ENCODE data around the gene FGA.

DNA sequence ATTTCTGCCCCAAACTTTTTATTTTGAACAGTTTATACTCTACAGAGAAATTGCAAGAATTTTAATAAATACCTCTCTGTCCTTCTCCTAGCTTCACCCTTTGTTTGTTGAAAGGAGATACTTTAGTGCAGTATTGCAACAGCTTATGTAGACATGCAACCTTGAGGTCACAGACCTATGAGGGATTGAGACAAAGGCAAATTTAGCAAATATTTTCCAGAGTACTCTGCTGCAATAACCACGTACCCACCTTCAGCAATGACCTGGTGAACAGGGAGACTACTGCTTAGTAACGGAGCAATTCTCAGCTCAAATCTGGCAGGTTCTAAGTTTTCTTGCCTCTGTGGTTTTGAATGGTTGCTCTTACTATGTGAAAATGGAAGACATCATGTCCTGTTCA is 13.2 kb downstream of the FGA start:
- TF ChIP-seq EZH2 (IDR thresholded peaks at IDR 0.05; ENCODE audit: low read length): no peak
- TF ChIP-seq, protein P1, sequence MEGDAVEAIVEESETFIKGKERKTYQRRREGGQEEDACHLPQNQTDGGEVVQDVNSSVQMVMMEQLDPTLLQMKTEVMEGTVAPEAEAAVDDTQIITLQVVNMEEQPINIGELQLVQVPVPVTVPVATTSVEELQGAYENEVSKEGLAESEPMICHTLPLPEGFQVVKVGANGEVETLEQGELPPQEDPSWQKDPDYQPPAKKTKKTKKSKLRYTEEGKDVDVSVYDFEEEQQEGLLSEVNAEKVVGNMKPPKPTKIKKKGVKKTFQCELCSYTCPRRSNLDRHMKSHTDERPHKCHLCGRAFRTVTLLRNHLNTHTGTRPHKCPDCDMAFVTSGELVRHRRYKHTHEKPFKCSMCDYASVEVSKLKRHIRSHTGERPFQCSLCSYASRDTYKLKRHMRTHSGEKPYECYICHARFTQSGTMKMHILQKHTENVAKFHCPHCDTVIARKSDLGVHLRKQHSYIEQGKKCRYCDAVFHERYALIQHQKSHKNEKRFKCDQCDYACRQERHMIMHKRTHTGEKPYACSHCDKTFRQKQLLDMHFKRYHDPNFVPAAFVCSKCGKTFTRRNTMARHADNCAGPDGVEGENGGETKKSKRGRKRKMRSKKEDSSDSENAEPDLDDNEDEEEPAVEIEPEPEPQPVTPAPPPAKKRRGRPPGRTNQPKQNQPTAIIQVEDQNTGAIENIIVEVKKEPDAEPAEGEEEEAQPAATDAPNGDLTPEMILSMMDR (optimal IDR thresholded peaks at IDR 0.05 in 1 of 3, IDR thresholded peaks at IDR 0.05 in 1 of 3, conservative IDR thresholded peaks at IDR 0.05 in 1 of 3; ENCODE audit: extremely low read depth in 1 of 3, insufficient read depth in 2 of 3, low read length in 3 of 3): no peak

Measured in keratinocyte (primary cell).